Activated naive CD8-positive, alpha-beta T cell (primary cell): ENCODE measurements around the gene EOMES.
A peak's percentile ranks its signal among the peaks of the same experiment; 100 is the strongest.

Experiments used
- H3K27ac Mint-ChIP-seq: one replicate; pipeline ENCODE4 v1.8.0; 2021; ENCODE audit warnings: mixed read lengths
- H3K27me3 Mint-ChIP-seq: one replicate; pipeline ENCODE4 v1.8.0; 2021; ENCODE audit warnings: mixed read lengths
- H3K36me3 Mint-ChIP-seq: one replicate; pipeline ENCODE4 v1.8.0; 2021; ENCODE audit warnings: mixed read lengths
- H3K4me1 Mint-ChIP-seq: one replicate; pipeline ENCODE4 v1.8.0; 2021; ENCODE audit warnings: low read depth, mixed read lengths
- H3K4me3 Mint-ChIP-seq: one replicate; pipeline ENCODE4 v1.8.0; 2021; ENCODE audit warnings: mild to moderate bottlenecking, mixed read lengths
- H3K9me3 Mint-ChIP-seq: one replicate; pipeline ENCODE4 v1.8.0; 2021; ENCODE audit warnings: low read depth, mixed read lengths

Gene EOMES

GRCh38 chr3:27726240-27726639 is 4.1 kb upstream of the EOMES start:
- Mint-ChIP-seq H3K9me3 (no peaks in the 10 kb centered on the region), H3K4me1 (peaks cover 62% of the 10 kb centered on the region), H3K4me3 (no peak overlapping the region), H3K27ac (no peak overlapping the region), H3K27me3 (peaks cover 65% of the 10 kb centered on the region), H3K36me3 (no peaks in the 10 kb centered on the region)

GRCh38 chr3:27724459-27725197 is 2.5 kb upstream of the EOMES start:
- no peak overlapping the region for H3K27ac Mint-ChIP-seq
- H3K4me1 Mint-ChIP-seq = peaks cover 59% of the 10 kb centered on the region
- peak overlapping the region; percentile 89 for H3K4me3 Mint-ChIP-seq
- peaks cover 56% of the 10 kb centered on the region for H3K27me3 Mint-ChIP-seq
- no peaks in the 10 kb centered on the region for H3K36me3 Mint-ChIP-seq
- H3K9me3 Mint-ChIP-seq = no peaks in the 10 kb centered on the region

- Mint-ChIP-seq H3K27ac (no peak overlapping the region), H3K9me3 (no peaks in the 10 kb centered on the region)
Measured at GRCh38 chr3:27723815-27724458, 1.8 kb upstream of the EOMES start.

GRCh38 chr3:27723456-27723814 is 1.3 kb upstream of the EOMES start:
- no peaks in the 10 kb centered on the region for H3K36me3 Mint-ChIP-seq
- no peaks in the 10 kb centered on the region for H3K9me3 Mint-ChIP-seq
- peak overlapping the region; percentile 89 for H3K4me3 Mint-ChIP-seq
- peak overlapping the region; percentile 41 for H3K27ac Mint-ChIP-seq
- peaks cover 44% of the 10 kb centered on the region for H3K27me3 Mint-ChIP-seq
- H3K4me1 Mint-ChIP-seq = peaks cover 49% of the 10 kb centered on the region

More at GRCh38 chr3:27723815-27724458, 1.8 kb upstream of the EOMES start:
- Mint-ChIP-seq H3K4me3 (peak overlapping the region; percentile 89), H3K36me3 (no peaks in the 10 kb centered on the region), H3K27me3 (peaks cover 49% of the 10 kb centered on the region), H3K4me1 (peaks cover 54% of the 10 kb centered on the region)

GRCh38 chr3:27723001-27723445 is 900 bp upstream of the EOMES start:
- H3K4me3 Mint-ChIP-seq = peak overlapping the region; percentile 89
- no peaks in the 10 kb centered on the region for H3K9me3 Mint-ChIP-seq
- no peak overlapping the region for H3K27ac Mint-ChIP-seq
- H3K4me1 Mint-ChIP-seq = peaks cover 45% of the 10 kb centered on the region
- peaks cover 40% of the 10 kb centered on the region for H3K27me3 Mint-ChIP-seq
- no peaks in the 10 kb centered on the region for H3K36me3 Mint-ChIP-seq

- Mint-ChIP-seq H3K27ac (peak overlapping the region; percentile 50), H3K9me3 (no peaks in the 10 kb centered on the region), H3K4me3 (peak overlapping the region; percentile 84), H3K36me3 (peaks cover 4% of the 10 kb centered on the region), H3K4me1 (peaks cover 39% of the 10 kb centered on the region), H3K27me3 (peaks cover 24% of the 10 kb centered on the region)
Measured at GRCh38 chr3:27720899-27721716, 1.0 kb downstream of the EOMES start.

- peaks cover 13% of the 10 kb centered on the region for H3K27me3 Mint-ChIP-seq
- no peaks in the 10 kb centered on the region for H3K9me3 Mint-ChIP-seq
- H3K4me1 Mint-ChIP-seq = peaks cover 48% of the 10 kb centered on the region
- H3K4me3 Mint-ChIP-seq = peak overlapping the region; percentile 84
- peaks cover 4% of the 10 kb centered on the region for H3K36me3 Mint-ChIP-seq
- H3K27ac Mint-ChIP-seq = peak overlapping the region; percentile 7
Measured at GRCh38 chr3:27719314-27720003, 2.7 kb downstream of the EOMES start.

GRCh38 chr3:27718459-27718858 is 3.7 kb downstream of the EOMES start:
- H3K9me3 Mint-ChIP-seq = no peaks in the 10 kb centered on the region
- H3K4me3 Mint-ChIP-seq = peak overlapping the region; percentile 27
- no peak overlapping the region for H3K27ac Mint-ChIP-seq
- H3K36me3 Mint-ChIP-seq = peaks cover 4% of the 10 kb centered on the region
- H3K27me3 Mint-ChIP-seq = peaks cover 11% of the 10 kb centered on the region
- peaks cover 48% of the 10 kb centered on the region for H3K4me1 Mint-ChIP-seq

- no peak overlapping the region for H3K4me3 Mint-ChIP-seq
- H3K36me3 Mint-ChIP-seq = peaks cover 4% of the 10 kb centered on the region
- H3K4me1 Mint-ChIP-seq = peaks cover 44% of the 10 kb centered on the region
- no peaks in the 10 kb centered on the region for H3K9me3 Mint-ChIP-seq
- H3K27me3 Mint-ChIP-seq = peaks cover 11% of the 10 kb centered on the region
- H3K27ac Mint-ChIP-seq = no peak overlapping the region
Measured at GRCh38 chr3:27717200-27717852, 4.8 kb downstream of the EOMES start.

- Mint-ChIP-seq H3K27me3 (peaks cover 11% of the 10 kb centered on the region), H3K4me3 (no peak overlapping the region), H3K27ac (no peak overlapping the region), H3K36me3 (peaks cover 4% of the 10 kb centered on the region), H3K4me1 (peaks cover 46% of the 10 kb centered on the region), H3K9me3 (no peaks in the 10 kb centered on the region)
Measured at GRCh38 chr3:27716309-27716708, 5.8 kb downstream of the EOMES start.

- Mint-ChIP-seq H3K36me3 (peaks cover 4% of the 10 kb centered on the region), H3K9me3 (no peaks in the 10 kb centered on the region), H3K27me3 (peaks cover 11% of the 10 kb centered on the region), H3K27ac (no peak overlapping the region), H3K4me3 (peak overlapping the region; percentile 60), H3K4me1 (peaks cover 43% of the 10 kb centered on the region)
Measured at GRCh38 chr3:27715863-27716262, 6.3 kb downstream of the EOMES start.

- no peak overlapping the region for H3K27ac Mint-ChIP-seq
- H3K9me3 Mint-ChIP-seq = no peaks in the 10 kb centered on the region
- H3K36me3 Mint-ChIP-seq = peaks cover 4% of the 10 kb centered on the region
- H3K4me3 Mint-ChIP-seq = peak overlapping the region; percentile 95
- H3K4me1 Mint-ChIP-seq = peaks cover 40% of the 10 kb centered on the region
- peaks cover 11% of the 10 kb centered on the region for H3K27me3 Mint-ChIP-seq
Measured at GRCh38 chr3:27715454-27715806, 6.7 kb downstream of the EOMES start.

GRCh38 chr3:27714692-27715453 is 7.2 kb downstream of the EOMES start:
- Mint-ChIP-seq H3K27me3 (peaks cover 11% of the 10 kb centered on the region), H3K9me3 (no peaks in the 10 kb centered on the region), H3K4me1 (peaks cover 37% of the 10 kb centered on the region), H3K27ac (no peak overlapping the region), H3K36me3 (peaks cover 4% of the 10 kb centered on the region), H3K4me3 (peak overlapping the region; percentile 95)

GRCh38 chr3:27714146-27714526 is 8.0 kb downstream of the EOMES start:
- peaks cover 14% of the 10 kb centered on the region for H3K27me3 Mint-ChIP-seq
- H3K36me3 Mint-ChIP-seq = peaks cover 4% of the 10 kb centered on the region
- no peaks in the 10 kb centered on the region for H3K9me3 Mint-ChIP-seq
- peaks cover 32% of the 10 kb centered on the region for H3K4me1 Mint-ChIP-seq
- H3K4me3 Mint-ChIP-seq = peak overlapping the region; percentile 95
- H3K27ac Mint-ChIP-seq = no peak overlapping the region
